Caki2 (cell line): ENCODE data around the gene SLC25A41. TPM values are rescaled to one million over a fixed set of nuclear protein-coding genes. Genes with fewer than 3 reads are reported as not detected.
"Not testable (repeated sequence)": the region's sequence is repeated elsewhere in the genome, so short reads cannot be mapped to it uniquely, and the experiment has no call there.

ENCODE experiments used
- DNase-seq: peaks from one replicate; pipeline ENCODE4 v3.0.0-alpha.2; 2015; ENCODE audit warnings: low read depth
- in situ Hi-C: cut with HindIII; loops from 2 replicates; pipeline ENCODE4 v1.10.0; 2016; ENCODE audit warnings: low sequenced_read_pairs, low pct_unique_long_range_greater_than_20kb, mixed read lengths
- total RNA-seq: library from RNA; depleted of rRNA; stranded (reverse); fragments of >200 nt; shearing (Covaris generic); gene quantifications from 2 replicates; pipeline ENCODE4 v1.2.3, GENCODE V29; 2014; ENCODE audit warnings: low replicate concordance

SLC25A41 gene
- total RNA-seq, 1 experiment from 2014 or later: not detected

DNA sequence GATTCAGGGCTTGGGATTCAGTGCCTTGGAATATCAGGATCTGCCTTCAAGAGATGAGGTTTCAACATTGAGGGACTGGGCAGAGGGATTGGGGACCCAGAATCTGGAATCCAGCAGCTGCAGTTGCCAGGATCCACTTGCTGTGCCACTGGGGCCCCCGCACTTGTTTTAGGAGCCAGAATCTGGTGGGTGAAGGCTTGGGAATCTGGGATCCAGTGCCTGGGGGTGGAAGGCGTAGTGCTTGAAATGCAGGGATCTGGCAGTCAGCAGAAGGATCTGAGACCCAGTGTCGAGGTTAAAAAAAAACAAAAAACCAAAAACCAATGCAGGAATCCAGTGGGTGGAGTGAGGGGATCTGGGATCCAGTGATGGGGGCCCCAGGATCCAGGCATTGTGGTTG, 7.3 kb upstream of the SLC25A41 start:
- DNase-seq: no peak

GRCh38 chr19:6439743-6440142, 6.2 kb upstream of the SLC25A41 start:
- in situ Hi-C loops: no loop called here

More for the DNA sequence above, 7.3 kb upstream of the SLC25A41 start:
- in situ Hi-C loops: no loop called here

GRCh38 chr19:6433165-6433564, 398 bp downstream of the SLC25A41 start:
- DNase-seq: no peak
- in situ Hi-C loops: no loop called here

More at GRCh38 chr19:6439743-6440142, 6.2 kb upstream of the SLC25A41 start:
- DNase-seq: no peak

GRCh38 chr19:6431891-6432290, 1.7 kb downstream of the SLC25A41 start:
- DNase-seq: no peak
- in situ Hi-C loops: no loop called here

DNA sequence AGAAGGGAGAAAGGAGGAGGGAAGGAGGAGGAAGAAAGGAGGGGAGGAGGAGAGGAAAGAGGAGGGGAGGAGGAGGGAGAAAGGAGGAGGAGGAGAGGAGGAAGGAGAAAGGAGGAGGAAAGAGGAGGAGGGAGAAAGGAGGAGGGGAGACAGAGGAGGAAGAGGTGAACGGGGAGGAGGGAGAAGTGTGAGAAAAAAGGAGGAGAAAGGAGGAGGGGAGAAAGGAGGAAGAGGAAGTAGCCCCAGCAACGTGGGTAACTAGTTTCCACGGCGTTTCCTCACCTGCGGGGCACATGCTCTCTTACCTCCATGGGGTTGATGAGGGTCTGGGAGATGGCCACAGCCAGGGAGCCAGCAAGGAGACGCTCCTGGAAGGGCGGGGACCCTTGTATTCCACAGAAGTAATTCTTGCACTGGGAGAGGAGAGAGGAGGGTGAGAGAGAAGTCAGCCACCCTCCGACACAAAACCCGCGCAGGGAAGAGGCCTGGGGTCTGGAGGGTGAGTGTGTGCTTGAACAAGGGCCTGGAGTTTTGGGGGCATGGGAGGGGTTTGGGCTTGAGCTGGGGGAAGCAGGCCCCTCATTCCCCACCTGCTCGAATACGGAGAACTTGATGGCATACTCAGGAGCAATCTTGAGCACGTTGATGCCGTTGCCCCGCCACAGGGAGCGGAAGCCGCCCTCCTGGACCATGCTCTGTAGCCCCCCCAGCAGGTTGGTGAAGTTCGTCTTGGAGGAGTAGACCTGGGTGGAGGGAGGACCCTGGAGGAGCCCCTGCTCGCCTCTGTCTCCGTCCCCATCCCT, 3.9 kb downstream of the SLC25A41 start:
- no peak for DNase-seq
- in situ Hi-C loops: no loop called here

DNA sequence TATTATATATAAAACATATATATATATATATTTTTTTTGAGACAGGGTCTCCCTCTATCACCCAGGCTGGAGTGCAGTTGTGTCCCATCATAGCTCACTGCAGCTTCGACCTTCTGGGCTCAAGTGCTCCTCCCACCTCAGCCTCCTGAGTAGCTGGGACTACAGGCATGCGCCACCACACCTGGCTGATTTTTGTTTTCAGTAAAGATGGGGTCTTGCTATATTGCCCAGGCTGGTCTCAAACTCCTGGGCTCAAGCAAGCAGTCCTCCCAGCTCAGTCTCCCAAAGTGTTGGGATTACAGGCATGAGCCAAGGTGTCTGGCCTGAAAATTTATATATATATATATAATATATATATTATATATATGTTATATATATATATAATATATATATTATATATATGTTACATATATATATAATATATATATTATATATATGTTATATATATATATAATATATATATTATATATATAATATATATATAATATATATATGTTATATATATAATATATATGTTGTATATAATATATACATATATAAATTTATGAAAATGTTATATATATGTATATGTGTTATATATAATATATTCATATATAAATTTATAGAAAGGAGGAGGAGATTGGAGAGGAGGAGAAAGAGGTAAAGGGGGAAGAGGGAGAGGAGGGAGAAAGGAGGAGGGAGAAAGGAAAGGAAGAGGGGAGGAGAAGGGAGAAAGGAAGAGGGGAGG, 4.7 kb downstream of the SLC25A41 start:
- in situ Hi-C loops, DNase-seq: not testable (repeated sequence)

GRCh38 chr19:6427131-6427530, 6.4 kb downstream of the SLC25A41 start:
- in situ Hi-C loops: no loop called here
- no peak for DNase-seq

DNA sequence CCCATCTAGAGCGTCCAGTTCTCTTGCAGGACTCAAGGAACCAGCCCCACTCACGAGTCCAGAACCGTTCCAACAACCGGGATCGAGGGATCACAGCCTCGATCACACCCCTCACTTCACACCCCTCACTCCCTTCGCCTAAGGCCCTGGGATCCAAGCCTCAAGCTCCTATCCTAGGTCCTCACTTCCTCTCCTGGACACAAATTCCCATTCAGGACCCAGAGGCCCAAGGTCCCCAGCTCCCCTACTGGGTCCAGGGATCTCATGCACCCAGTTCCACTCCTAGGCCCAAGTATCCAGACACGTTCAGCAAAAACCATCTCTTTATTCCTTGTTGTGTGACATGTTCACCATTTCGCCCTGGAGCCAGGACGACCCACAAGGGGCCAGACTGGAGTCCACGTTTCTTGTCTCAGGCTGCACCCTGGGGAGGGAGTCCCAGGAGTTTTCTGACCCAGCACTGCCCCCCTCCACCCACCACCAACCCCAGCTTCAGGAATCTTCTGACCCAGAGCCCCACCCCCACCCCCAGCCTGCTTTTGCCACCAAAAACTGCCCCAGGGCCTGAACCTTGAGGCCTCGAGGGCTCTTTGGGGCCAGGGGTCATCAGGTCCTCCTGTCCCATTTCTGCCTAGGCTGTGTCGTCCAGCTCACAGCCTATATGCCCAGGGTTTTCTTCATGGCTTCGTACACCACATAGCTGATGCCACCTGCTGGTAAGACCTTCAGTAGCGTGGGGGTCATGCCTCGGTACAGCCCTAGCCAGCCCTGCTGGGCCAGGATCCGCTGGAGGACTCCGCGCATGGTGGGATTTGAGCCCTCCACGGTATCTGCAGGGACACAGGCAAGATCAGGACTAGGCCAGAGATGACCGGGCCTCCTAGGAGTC, 7.6 kb downstream of the SLC25A41 start:
- in situ Hi-C loops: no loop called here
- DNase-seq: no peak

- peak; percentile 99 for DNase-seq
- in situ Hi-C loops: no loop called here
These were observed 8.4 kb downstream of the SLC25A41 start for GRCh38 chr19:6424939-6425731.

DNA sequence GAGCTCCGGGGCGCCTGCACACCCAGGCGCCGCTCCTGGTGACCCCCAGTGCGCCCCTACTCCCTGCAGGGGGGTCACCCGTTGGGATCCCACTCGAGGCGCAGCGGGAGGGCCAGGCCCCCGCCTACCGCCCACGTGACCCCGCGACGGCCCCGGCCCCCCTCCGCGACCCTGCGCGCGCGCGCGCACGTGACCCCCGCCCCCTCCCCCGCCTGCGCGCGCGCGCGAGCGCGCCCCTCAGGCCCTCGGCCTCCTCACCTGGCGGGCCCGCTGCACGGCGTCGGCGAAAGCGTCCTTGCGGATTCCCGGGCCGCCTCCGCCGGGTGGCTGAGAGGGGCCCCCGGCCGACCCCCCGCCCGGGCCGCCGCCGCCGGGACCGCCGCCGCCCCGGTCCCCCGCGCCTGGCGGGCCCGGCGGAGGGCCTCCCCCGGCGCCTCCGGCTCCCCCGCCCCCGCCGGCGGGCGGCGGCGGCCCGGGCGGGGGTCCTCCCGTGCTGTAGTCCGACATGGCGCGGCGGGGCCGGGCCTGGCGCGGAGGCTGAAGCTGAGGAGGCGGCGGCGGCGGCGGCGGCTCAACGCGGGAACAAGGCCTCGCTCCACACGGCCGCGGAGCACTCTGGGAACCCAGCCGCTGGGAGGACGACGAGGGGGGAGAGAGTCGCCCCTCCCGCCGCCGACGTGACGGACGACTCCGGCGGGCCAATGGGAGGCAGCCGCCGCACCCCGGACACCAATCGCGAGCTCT, 9.2 kb downstream of the SLC25A41 start, which contains the start of gene KHSRP:
KHSRP (minus strand) TSS at position 617 of the 744 bp plus-strand sequence; CDS start at position 507, 110 bp downstream.
- in situ Hi-C loops: no loop called here
- DNase-seq: no peak

DNA sequence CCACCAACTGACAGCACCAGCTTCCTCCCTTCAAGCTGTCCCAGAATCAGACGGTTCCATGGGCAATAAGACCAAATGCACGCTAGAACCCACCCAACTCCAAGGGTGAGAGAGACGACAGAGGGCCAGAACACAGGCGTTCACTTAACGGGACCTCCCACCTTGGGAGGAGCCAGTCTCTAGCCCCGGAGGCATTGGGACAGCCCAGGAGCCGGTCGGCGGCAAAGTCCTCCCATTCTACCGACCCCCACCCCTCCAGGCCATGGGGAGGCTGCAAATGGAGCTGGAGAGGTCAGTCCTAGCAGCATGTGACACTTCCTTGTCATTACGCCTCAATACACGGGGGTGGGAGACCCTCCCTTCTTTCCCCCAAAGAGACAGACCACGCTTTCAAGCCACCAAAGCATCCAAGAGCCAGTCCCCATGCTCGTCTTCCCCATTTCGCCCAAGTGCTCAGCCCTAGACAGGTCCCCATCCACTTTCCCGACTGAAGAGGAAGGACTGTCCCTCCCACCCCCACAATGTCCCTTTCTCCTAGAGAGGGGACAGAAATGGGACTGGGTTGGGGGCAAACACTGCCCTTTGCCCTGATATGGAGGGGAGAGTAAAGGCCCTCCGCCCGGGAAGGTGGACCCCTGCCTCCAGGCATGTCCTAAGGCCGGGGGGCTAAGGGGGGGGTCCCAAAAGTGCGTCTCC, 9.9 kb downstream of the SLC25A41 start:
- peak; percentile 18 for DNase-seq
- in situ Hi-C loops: no loop called here

DNA sequence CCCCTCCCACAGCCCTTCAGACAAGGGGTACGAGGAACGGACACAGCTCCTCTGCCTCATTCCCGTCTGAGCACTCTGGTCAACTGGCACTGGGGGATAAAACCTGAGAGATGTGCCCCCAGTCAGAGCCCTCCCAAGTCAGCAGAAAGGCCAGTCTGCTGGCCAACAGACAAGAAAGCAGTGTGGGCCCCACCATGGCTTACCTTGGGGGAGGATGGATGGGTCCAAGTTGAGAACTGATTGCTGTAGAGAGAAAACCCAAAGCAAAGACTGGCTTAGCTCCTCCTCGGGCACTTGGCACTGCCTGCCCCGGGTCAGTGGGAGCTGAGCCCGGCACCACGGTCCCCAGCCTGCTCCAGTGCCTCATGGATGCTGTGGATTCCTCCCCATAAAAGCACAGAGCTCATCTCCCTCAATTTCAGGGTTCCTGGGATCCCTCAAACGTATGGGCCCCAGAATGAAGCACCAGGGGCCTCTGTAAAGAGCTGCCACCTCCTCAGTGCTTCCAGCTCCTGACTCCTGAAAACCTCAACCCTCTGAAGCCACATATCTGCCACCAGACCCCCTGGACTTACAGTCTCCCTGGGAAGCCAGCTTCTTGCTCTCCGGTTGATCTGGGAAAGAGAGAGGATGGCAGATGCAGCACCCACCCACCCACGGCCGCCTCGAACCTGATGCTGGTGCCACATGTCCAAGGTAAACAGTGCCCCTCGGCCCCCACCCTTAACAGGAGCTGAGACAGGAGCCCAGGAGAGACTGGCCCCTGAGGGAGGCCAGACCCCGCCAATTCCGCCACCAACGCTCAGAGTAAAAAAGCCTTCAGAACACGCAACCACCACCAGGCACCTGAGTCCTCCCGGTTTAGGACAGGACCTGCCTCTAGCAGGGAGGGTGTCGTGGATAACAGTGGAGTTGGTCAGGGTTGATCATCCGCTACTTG, 12.2 kb downstream of the SLC25A41 start:
- DNase-seq: no peak
- in situ Hi-C loops: no loop called here

DNA sequence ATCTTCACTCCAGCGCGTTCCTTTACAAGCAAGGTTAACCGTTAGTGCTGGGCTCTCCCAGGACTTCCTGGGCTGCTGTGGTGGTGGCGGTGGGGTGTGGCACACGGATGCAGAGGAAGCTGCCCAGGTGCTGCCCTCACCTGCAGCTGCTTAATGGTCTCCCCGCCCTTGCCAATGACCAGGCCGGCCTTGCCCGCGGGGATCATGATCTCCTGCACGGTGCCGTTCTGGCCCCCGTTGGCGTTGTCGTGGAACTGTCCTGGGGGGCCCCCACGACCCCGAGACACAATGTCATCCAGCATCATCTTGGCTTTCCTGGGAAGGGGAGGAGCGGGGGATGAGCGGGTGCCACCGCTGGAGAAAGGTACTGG, 15.0 kb downstream of the SLC25A41 start:
- no peak for DNase-seq
- in situ Hi-C loops: no loop called here

- in situ Hi-C loops: no loop called here
- peak; percentile 13 for DNase-seq
These were observed 15.6 kb downstream of the SLC25A41 start for GRCh38 chr19:6417713-6418561.
